Hepatocyte (in vitro differentiated cells): ENCODE data around the gene MFGE8. TPM values are rescaled to one million over a fixed set of nuclear protein-coding genes. Genes with fewer than 3 reads are reported as not detected.
A peak's percentile ranks its signal among the peaks of the same experiment; 100 is the strongest.

Source experiments
- DNase-seq: peaks from one replicate; pipeline ENCODE4 v3.0.0-alpha.2; 2016; ENCODE audit warnings: low spot score
- H2AFZ ChIP-seq: fragments of 200-600 bp; sonication (generic); 2 replicates; pipeline ENCODE4 v1.6.0; 2016; ENCODE audit warnings: antibody characterized with exemption, mild to moderate bottlenecking
- H3K27ac ChIP-seq: fragments of 200-600 bp; sonication (generic); 2 replicates; pipeline ENCODE4 v1.5.1; 2016; ENCODE audit warnings: mild to moderate bottlenecking
- H3K27me3 ChIP-seq: fragments of 200-600 bp; sonication (generic); 2 replicates; pipeline ENCODE4 v1.6.1; 2016
- H3K36me3 ChIP-seq: fragments of 200-600 bp; sonication (generic); replicated peaks from 2 replicates; pipeline ENCODE4 v1.5.1; 2016; ENCODE audit warnings: low read depth; ENCODE audit not compliant: insufficient read depth
- H3K4me1 ChIP-seq: fragments of 200-600 bp; sonication (generic); 2 replicates; pipeline ENCODE4 v1.5.1; 2016; ENCODE audit warnings: mild to moderate bottlenecking, moderate library complexity; ENCODE audit not compliant: insufficient read depth
- H3K4me2 ChIP-seq: fragments of 200-600 bp; sonication (generic); 2 replicates; pipeline ENCODE4 v1.6.0; 2016
- H3K4me3 ChIP-seq: fragments of 200-600 bp; sonication (generic); 2 replicates; pipeline ENCODE4 v1.5.1; 2016; ENCODE audit warnings: mild to moderate bottlenecking
- H3K79me2 ChIP-seq: fragments of 200-600 bp; sonication (generic); 2 replicates; pipeline ENCODE4 v1.6.0; 2017; ENCODE audit warnings: mild to moderate bottlenecking
- H3K9me2 ChIP-seq: fragments of 200-600 bp; sonication (generic); replicated peaks from 2 replicates; pipeline ENCODE4 v1.6.0; 2017; ENCODE audit warnings: mild to moderate bottlenecking; ENCODE audit not compliant: insufficient read depth
- H3K9me3 ChIP-seq: fragments of 200-600 bp; sonication (generic); 2 replicates; pipeline ENCODE4 v1.5.1; 2016; ENCODE audit warnings: low read depth, mild to moderate bottlenecking
- H4K20me1 ChIP-seq: fragments of 200-600 bp; sonication (generic); 2 replicates; pipeline ENCODE4 v1.6.0; 2016; ENCODE audit warnings: mild to moderate bottlenecking; ENCODE audit not compliant: insufficient read depth, poor library complexity, severe bottlenecking
- EZH2 ChIP-seq: fragments of 200-600 bp; sonication (generic); IDR thresholded peaks from 2 replicates; pipeline ENCODE4 v1.6.1; 2016; ENCODE audit warnings: antibody characterized with exemption, mild to moderate bottlenecking, borderline replicate concordance
- EZH2phosphoT487 ChIP-seq: fragments of 200-600 bp; sonication (generic); IDR thresholded peaks from one replicate; pipeline ENCODE4 v1.6.1; 2018; ENCODE audit warnings: antibody characterized with exemption, mild to moderate bottlenecking, low read depth, moderate library complexity; ENCODE audit not compliant: unreplicated experiment, severe bottlenecking
- WGBS: methylation state at CpG from one replicate; pipeline ENCODE4 v1.1.6; 2016; ENCODE audit warnings: low lambda C conversion rate; ENCODE audit errors: missing lambda C conversion rate; 5-methylcytosine and 5-hydroxymethylcytosine counted together
- polyA plus RNA-seq: library from polyadenylated mRNA; unstranded; fragments of >200 nt; fragmentation: Nextera tagmentation; extraction: Ambion mirVana; gene quantifications from 2 replicates; pipeline ENCODE4 v1.2.1, GENCODE V29; 2016
- total RNA-seq: library from RNA; depleted of rRNA; stranded (reverse); fragments of >200 nt; gene quantifications from 2 replicates; pipeline ENCODE4 v1.2.3, GENCODE V29; 2014
- TF ChIP-seq, protein P1 (sequence below): fragments of 200-600 bp; sonication (generic); IDR thresholded peaks from 2 replicates; pipeline ENCODE4 v1.5.1; 2016; ENCODE audit warnings: antibody characterized with exemption, mild to moderate bottlenecking; ENCODE audit not compliant: poor library complexity

The MFGE8 gene
- total and polyA plus RNA-seq, 2 experiments from 2014 or later: 471 to 569 TPM

DNA sequence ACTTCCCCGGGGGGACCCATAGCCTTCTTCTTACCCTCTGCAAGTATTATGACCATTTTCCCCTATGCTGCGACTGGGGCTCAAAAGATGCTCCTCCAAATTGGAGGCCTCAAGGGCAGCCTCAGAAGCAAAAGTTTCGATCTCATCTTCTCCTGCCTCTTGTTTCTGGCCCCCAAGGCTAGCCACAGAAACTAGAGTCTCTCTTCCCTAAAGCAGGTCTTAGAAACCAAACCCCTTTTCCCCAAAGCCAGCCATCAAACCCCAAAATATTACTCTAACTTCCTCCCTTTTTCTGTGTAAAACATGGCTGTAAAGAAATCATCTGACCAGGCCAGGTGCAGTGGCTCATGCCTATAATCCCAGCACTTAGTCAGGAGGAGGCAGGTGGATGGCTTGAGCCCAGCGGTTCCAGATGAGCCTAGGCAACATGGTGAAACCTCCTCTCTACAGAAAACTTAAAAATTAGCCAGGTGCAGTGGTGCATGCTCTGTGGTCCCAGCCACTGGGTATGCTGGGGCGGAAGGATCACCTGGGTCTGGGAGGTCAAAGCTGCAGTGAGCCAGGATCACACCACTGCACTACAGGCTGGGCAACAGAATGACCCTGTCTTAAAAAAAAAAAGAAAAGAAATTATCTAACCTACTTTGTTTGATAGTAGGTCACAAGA is 36.7 kb upstream of the MFGE8 start:
- Histone ChIP-seq H3K79me2 (no peaks in the 10 kb centered on the region), H2AFZ (no peak overlapping the region), H3K36me3 (no peaks in the 10 kb centered on the region), H3K9me3 (no peaks in the 10 kb centered on the region), H3K4me1 (no peaks in the 10 kb centered on the region), H3K9me2 (no peaks in the 10 kb centered on the region), H3K27ac (no peak overlapping the region), H3K27me3 (no peaks in the 10 kb centered on the region), H3K4me2 (no peak overlapping the region), H3K4me3 (no peak overlapping the region), H4K20me1 (no peaks in the 10 kb centered on the region)
- WGBS: over 99% methylated on average over 5 of the region's 5 CpGs
- TF ChIP-seq EZH2phosphoT487 (no peak), EZH2 (no peak)
- TF ChIP-seq, protein P1, sequence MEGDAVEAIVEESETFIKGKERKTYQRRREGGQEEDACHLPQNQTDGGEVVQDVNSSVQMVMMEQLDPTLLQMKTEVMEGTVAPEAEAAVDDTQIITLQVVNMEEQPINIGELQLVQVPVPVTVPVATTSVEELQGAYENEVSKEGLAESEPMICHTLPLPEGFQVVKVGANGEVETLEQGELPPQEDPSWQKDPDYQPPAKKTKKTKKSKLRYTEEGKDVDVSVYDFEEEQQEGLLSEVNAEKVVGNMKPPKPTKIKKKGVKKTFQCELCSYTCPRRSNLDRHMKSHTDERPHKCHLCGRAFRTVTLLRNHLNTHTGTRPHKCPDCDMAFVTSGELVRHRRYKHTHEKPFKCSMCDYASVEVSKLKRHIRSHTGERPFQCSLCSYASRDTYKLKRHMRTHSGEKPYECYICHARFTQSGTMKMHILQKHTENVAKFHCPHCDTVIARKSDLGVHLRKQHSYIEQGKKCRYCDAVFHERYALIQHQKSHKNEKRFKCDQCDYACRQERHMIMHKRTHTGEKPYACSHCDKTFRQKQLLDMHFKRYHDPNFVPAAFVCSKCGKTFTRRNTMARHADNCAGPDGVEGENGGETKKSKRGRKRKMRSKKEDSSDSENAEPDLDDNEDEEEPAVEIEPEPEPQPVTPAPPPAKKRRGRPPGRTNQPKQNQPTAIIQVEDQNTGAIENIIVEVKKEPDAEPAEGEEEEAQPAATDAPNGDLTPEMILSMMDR: no peak
- DNase-seq: no peak

DNA sequence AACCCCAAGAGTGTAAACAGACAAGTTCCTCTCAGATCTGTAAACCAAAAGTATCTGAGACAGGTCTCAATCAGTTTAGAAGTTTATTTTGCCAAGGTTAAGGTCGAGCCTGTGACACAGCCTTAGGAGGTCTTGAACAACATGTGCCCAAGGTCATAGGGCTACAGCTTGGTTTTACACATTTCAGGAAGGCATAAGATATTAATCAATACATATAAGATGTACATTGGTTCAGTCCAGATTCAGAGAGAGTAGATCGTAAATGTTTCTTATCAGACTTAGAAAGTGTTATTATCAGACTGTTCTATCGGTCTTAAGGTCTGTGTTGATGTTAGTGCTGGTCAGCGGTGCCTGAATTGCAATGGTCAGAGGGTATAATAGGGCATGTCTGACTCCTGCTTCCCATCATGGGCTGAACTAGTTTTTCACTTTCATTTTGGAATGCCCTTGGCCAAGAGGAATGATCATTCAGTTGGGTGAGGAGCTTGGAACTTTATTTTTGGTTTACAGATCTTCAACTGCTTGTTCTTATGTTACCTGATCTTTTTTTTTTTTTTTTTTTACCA is 27.0 kb upstream of the MFGE8 start:
- Histone ChIP-seq H2AFZ (no peak overlapping the region), H4K20me1 (no peaks in the 10 kb centered on the region), H3K9me3 (no peaks in the 10 kb centered on the region), H3K4me1 (peaks cover 8% of the 10 kb centered on the region), H3K36me3 (no peaks in the 10 kb centered on the region), H3K9me2 (no peaks in the 10 kb centered on the region), H3K27ac (no peak overlapping the region), H3K79me2 (no peaks in the 10 kb centered on the region), H3K4me2 (peak overlapping the region; percentile 21), H3K4me3 (no peak overlapping the region), H3K27me3 (no peaks in the 10 kb centered on the region)
- TF ChIP-seq, protein P1: no peak
- TF ChIP-seq EZH2 (no peak), EZH2phosphoT487 (no peak)
- WGBS: 55% methylated on average over 4 of the region's 4 CpGs
- no peak for DNase-seq

DNA sequence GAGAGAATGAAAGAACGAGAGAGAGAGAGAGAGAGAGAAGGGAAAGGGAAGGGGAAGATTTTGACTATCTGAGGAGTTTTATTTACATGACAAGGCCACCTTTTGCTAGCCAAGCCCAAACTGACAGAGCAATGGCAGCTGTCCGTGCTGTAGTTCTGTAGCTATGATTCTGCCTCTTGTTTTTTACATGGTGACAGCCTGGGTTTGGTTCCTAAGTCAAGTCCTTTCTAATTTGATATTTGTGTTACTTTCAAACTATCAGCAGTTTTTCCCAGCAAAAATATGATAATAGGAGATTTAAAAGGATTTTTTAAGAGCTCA is 26.3 kb upstream of the MFGE8 start:
- no peak overlapping the region for H2AFZ ChIP-seq
- no peaks in the 10 kb centered on the region for H3K9me3 ChIP-seq

More for the DNA sequence above, 26.3 kb upstream of the MFGE8 start:
- Histone ChIP-seq H3K79me2 (no peaks in the 10 kb centered on the region), H3K4me3 (no peak overlapping the region), H3K36me3 (no peaks in the 10 kb centered on the region), H3K4me1 (peaks cover 8% of the 10 kb centered on the region), H4K20me1 (no peaks in the 10 kb centered on the region), H3K27me3 (no peaks in the 10 kb centered on the region), H3K4me2 (no peak overlapping the region), H3K27ac (no peak overlapping the region), H3K9me2 (no peaks in the 10 kb centered on the region)
- DNase-seq: no peak
- no peak for TF ChIP-seq EZH2phosphoT487
- no peak for TF ChIP-seq EZH2
- TF ChIP-seq, protein P1: no peak
- 78% methylated on average over 2 of the region's 2 CpGs for WGBS
